ENCODE data around the gene SMS.

DNA sequence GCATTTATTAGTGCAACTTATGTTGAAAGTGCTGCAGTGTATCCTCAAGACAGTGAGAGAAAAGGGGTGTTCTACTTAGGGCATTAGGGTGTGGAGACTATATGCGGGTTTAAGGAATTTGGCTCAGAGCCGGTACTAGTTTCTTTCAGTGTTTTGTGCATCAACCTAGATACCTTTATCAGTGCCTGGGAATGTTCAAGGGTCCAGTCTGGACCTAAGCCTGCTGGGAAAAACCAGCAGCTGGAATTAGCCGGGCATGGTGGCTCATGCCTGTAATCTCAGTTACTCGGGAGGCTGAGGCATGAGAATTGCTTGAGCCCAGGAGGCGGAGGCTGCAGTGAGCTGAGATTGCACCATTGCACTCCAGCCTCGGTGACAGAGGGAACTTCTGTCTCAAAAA is 99.0 kb downstream of the SMS start:
- TF ChIP-seq, protein P1, sequence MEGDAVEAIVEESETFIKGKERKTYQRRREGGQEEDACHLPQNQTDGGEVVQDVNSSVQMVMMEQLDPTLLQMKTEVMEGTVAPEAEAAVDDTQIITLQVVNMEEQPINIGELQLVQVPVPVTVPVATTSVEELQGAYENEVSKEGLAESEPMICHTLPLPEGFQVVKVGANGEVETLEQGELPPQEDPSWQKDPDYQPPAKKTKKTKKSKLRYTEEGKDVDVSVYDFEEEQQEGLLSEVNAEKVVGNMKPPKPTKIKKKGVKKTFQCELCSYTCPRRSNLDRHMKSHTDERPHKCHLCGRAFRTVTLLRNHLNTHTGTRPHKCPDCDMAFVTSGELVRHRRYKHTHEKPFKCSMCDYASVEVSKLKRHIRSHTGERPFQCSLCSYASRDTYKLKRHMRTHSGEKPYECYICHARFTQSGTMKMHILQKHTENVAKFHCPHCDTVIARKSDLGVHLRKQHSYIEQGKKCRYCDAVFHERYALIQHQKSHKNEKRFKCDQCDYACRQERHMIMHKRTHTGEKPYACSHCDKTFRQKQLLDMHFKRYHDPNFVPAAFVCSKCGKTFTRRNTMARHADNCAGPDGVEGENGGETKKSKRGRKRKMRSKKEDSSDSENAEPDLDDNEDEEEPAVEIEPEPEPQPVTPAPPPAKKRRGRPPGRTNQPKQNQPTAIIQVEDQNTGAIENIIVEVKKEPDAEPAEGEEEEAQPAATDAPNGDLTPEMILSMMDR (conservative IDR thresholded peaks at IDR 0.05; ENCODE audit: low read depth in 2 of 2), result no peak
- TF ChIP-seq, protein P2, sequence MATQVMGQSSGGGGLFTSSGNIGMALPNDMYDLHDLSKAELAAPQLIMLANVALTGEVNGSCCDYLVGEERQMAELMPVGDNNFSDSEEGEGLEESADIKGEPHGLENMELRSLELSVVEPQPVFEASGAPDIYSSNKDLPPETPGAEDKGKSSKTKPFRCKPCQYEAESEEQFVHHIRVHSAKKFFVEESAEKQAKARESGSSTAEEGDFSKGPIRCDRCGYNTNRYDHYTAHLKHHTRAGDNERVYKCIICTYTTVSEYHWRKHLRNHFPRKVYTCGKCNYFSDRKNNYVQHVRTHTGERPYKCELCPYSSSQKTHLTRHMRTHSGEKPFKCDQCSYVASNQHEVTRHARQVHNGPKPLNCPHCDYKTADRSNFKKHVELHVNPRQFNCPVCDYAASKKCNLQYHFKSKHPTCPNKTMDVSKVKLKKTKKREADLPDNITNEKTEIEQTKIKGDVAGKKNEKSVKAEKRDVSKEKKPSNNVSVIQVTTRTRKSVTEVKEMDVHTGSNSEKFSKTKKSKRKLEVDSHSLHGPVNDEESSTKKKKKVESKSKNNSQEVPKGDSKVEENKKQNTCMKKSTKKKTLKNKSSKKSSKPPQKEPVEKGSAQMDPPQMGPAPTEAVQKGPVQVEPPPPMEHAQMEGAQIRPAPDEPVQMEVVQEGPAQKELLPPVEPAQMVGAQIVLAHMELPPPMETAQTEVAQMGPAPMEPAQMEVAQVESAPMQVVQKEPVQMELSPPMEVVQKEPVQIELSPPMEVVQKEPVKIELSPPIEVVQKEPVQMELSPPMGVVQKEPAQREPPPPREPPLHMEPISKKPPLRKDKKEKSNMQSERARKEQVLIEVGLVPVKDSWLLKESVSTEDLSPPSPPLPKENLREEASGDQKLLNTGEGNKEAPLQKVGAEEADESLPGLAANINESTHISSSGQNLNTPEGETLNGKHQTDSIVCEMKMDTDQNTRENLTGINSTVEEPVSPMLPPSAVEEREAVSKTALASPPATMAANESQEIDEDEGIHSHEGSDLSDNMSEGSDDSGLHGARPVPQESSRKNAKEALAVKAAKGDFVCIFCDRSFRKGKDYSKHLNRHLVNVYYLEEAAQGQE (IDR thresholded peaks at IDR 0.05; ENCODE audit: unreplicated experiment), result no peak
- no peak for TF ChIP-seq POLR2AphosphoS5 (IDR thresholded peaks at IDR 0.05; ENCODE audit: low read depth)
- no peak for TF ChIP-seq NANOG (IDR thresholded peaks at IDR 0.05; ENCODE audit: borderline replicate concordance)
- TF ChIP-seq EZH2 (IDR thresholded peaks at IDR 0.05; ENCODE audit: low read depth, unreplicated experiment), result no peak
- TF ChIP-seq JUNB (IDR thresholded peaks at IDR 0.05; ENCODE audit: unreplicated experiment), result no peak
- no peak for TF ChIP-seq EZH2phosphoT487 (IDR thresholded peaks at IDR 0.05; ENCODE audit: unreplicated experiment)
